GM21737 (cell line): Measurements from ENCODE around the gene ARHGAP26.
"Not testable (repeated sequence)": the region's sequence is repeated elsewhere in the genome, so short reads cannot be mapped to it uniquely, and the experiment has no call there.

Source experiments
- ATAC-seq: cut with Tn5 transposase; IDR thresholded peaks from one replicate; pipeline ENCODE4 v1.9.1; 2021; ENCODE audit warnings: mild to moderate bottlenecking, moderate library complexity; ENCODE audit not compliant: unreplicated experiment

ARHGAP26 gene

DNA sequence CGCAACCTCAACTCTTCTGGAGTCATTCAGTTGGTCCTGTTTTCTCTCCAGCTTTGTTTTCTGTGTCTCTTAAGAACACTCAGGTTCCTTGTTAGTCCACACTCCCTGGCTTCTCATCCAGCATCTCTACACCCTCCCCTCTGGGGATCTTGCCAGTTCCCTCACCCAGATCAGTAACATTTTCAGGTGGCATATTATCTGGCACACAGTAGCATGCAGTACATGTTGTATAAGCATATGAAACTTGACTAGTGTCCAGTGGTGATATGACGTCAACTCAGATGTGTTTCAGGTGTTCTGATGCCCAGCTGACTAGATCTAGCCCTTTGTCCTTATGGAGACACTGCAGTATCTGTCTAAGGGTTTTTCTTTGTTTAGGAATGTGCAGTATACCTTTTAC lies 184.3 kb downstream of the ARHGAP26 start:
- ATAC-seq, result no peak

DNA sequence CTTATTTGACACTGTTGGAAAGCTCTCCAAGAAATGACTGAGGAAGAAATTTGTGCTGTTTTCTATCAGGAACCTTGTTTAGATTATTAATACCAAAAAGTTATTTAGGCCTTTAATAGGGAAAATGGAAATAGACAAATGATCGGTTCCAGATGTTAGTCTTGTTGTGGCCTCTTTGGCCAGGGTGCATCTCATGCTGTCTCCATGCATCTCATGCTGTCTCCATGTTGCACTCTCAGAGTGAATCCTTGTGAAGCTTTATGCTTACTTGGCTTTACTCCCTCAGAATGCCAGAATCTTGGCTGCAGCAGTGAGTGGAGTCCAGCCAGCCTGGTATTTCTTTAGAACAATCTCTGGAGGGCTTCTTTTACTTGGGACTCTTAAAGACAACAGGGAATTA lies 185.5 kb downstream of the ARHGAP26 start:
- ATAC-seq, result no peak

DNA sequence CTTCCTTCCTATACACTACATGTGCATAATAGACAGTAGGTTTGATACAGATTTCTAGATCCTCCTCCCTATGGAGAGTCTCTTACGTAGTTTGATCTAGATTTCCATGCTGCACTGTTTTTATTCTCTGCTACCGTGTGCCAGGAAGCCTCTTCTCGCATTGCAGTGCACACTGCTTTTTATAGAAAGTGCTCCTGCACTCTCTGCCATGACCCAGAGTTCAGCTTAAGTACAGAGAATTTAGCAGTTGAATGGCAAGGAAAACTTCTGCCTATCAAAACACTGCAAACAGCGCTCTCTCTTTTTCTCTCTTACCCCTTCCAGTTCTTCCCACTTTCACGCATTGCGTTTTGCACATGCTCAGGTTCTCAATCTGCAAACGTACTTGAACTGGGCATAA lies 187.4 kb downstream of the ARHGAP26 start:
- no peak for ATAC-seq

DNA sequence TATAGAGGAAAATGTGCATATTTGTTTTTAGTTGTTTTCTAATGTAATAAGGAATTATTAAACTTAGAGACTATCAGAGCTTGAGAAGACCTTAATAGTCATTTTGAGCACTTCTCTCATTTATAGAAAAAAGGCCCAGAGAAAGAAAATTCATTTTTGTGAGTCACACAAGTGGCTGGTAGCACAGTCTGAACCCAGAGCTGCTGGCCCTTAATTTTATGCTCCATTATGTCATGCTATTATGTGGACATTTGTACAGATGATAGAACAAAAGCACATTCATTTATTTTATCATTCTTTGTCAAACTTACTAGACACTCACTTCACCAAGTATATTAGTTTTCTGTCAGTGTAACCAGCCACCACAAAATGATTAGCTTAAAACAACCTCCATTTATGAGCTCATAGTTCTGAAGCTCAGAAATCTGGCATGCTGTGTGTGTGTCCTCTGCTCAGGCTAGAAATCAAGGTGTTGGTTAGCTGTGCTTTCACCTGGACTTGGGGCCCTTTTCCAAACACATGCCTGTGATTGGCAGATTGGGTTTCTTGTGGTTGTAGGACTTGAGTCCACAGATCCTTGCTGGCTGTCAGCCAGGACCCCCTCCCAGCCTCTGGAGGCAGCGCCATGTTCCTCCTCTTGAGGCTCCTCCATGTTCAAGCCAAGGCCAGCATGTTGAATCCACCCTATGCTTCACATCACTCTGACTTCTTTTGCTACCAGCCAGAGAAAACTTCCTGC lies 188.9 kb downstream of the ARHGAP26 start:
- no peak for ATAC-seq

DNA sequence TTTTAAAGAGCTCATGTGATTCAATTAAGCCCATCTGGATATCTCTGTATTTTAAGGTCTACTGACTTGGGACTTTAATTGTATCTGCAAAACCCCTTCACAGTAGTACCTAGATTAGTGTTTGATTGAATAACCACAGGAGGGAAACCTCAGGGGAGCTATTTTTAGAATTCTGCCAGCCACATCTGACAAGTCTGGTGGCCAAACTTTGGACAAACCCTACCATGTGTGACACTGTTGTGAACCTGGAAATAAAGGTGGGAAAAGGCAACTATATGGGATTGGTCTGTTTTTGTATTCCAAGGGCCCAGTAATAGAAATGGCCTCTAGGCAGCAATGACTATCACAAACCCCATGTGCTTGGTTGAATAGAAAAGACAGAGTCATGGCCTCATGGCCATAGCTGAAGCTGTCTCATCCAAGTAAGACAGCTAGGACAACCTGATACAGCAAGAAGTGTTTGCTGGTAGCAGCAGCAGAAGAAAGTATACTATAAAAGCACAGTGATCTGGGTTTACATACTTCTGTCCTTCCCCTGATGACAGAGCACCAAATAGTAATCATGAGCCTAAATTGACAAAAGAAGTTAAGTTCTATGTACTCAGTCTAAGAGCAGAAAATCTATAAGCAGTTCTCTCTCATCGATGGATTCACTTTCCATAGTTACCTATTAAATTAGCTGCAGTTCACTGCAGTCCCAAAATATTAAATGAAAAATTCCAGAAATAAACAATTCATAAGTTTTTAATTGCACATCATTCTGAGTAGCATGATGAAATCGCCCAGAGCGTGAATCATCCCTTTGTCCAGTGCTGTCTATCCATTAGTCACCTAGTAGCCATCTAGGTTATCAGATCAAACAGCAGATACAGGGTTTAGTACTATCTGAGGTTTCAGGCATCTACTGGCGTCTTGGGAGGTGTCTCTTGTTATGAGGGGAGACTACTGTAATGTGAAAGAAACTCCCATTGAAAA lies 189.8 kb downstream of the ARHGAP26 start:
- ATAC-seq, result no peak

DNA sequence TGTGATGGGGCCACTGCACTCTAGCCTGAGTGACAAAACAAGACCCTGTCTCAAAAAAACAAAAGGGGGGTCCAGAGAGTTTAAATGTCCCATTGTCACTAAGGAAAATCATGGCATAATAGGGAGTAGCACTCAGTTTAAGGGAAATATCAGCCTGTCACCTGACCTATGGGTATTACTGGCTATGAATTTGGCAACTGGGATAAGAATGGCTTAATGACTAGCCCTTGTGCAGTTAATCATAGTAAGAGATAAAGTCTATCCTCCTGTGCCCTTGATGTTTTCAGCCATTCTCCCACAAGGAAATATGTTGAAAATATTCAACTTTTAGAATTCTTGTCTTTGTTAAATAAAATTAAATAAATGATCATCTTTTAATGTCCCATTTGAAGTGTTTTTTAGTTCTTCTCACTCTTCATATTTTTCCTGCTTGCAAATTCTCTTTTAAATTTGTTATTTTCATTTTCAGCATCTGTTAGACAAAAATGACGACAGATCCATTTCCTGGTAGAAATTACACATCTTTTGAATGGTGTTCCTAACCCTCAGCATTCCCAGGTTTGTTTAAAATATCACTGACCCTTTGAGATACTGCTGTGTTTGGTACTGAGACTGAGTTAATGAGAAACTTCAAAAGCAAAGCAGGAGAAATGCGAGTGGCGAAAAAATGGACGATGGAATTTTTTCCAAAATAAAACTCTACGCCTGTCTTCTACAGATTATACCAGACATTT lies 191.4 kb downstream of the ARHGAP26 start:
- ATAC-seq, result no peak

DNA sequence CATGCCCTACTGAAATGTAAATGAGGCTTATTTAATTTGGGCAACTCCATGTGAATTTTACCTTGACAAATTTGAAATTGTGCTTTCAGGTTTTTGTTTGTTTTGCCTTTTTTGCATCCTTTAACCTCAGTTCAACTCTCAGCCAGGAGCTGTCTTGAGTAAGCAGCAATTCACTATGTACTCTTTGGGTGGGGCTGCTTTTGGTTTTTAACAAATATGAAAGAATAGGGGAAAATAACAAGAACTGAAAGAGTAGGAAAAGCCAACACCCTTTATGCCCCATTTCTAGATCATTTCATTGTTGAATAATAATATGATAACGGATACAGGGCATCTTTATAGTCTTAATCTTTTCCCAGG lies 192.0 kb downstream of the ARHGAP26 start:
- ATAC-seq, result no peak

DNA sequence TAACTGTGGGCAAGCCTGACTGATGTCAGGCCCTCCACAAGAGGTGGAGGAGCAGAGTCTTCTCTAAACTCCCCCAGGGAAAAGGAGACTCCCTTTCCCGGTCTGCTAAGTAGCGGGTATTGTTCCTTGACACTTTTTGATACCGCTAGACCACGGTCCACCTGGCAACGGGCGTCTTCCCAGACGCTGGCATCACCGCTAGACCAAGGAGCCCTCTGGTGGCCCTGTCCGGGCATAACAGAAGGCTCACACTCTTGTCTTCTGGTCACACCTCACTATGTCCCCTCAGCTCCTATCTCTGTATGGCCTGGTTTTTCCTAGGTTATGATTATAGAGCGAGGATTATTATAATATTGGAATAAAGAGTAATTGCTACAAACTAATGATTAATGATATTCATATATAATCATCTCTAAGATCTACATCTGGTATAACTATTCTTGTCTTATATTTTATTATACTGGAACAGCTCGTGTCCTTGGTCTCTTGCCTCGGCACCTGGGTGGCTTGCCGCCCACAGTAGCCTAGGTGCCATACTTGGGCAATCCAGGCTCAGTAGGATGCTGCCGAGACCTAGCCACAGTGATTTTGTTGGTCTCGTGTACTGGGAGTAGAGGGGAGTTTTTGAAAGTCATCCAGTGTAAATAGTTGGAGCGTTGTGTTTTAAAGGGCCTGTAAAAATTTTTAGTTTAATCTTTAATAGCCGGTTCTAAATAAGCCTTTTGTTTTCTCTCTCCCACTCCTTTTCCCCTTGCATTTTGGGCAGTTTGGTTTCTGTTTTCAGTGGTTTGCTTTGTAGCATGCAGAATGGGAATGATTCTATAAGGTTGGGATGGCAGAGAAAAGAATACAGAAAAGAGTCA lies 195.3 kb downstream of the ARHGAP26 start:
- ATAC-seq, result not testable (repeated sequence)

DNA sequence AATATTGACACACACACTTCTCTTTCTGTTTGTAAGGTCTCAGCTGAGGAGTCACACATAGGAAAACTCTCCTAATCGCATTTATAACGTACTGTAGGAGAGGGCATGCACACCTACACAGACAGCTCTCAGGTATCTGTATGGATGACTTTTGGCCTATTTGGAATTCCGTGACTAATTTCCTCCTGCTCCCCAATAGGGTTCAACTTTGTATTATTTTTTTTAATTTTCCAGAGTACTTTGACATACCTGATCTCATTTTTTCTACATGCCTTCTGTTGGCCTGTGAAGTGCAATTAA lies 195.9 kb downstream of the ARHGAP26 start:
- ATAC-seq, result no peak

DNA sequence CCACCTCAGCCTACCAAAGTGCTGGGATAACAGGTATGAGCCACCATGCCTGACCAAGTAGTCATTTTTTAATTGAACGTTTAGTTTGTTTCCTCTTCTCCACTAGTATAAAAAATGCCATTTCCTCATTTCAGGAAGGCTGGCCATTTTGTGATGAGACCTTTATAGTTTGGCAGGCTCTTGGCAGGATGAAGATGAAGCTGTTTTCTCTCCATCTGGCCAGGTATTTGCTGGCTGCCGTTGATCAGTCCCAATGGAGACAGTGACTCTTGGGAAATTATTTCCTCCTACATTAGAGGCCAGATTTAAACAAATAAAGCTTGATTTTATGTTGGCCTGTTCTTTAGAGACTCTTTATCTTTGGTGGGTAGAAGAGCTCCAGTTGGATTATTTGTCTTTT lies 199.0 kb downstream of the ARHGAP26 start:
- no peak for ATAC-seq

DNA sequence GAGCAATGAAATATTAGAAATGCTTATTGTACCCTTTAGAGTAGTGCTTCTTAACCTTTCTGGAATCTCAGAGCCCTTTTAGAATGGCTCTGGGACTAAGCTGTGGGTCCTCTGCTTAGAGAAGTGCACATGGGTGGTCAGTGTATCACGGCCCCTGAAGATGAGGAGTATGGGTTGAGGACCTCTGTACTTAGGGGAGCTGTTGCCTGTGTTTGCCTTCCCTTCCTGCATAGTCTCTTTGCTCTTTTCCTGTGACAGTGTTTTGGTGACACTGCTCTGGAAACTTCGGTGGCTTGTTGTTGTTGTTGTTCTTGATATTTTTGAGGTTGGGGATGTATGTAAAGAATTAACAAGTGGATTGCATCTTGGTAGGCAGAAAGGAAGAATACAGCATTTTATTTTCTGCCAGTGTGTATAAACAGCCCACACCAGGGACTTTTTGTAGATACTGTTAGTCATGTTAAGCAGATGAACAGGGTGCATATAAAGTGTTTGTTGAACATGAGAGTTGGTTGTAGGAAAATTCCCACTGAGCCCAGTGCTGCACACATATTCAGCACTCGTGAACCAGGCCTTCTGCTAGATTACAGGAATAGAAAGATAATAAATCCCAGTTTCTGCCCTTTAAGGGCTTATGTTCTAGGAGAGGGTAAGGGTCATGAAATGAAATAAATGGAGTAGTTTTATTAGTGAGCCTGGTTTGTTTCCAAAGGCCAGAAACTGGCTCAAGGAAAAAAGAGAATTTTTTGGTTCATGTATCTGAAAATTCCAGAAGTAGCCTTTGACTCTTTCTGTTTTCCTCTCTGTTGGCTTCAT lies 199.7 kb downstream of the ARHGAP26 start:
- ATAC-seq, result no peak

DNA sequence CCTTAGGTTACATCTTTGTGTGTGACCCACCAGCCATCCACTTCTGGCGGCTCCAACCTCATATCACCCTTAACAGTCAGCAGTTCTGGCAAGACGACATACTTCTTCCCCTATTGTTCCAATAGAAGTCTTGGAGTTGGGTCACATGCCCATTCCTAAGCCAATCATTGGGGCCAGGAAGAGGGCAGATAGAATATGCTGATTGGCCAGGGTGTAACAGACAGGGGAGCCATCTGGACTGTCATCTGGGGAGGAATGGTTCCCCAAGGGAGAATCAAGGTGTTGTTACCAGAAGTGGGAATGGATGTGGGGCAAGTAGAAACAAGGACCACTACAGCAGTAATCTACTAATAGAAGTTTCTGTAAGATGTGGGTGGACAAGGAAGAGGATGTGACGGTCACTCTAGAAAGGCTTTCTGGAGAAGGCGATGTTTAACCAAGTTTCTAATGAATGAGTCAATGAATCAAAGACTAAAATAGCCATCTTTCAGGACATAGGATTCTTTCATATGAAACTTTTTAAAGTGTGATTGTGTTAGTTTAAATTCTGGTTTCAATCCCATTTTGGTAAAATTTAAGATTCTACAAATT lies 200.4 kb downstream of the ARHGAP26 start:
- ATAC-seq, result no peak

DNA sequence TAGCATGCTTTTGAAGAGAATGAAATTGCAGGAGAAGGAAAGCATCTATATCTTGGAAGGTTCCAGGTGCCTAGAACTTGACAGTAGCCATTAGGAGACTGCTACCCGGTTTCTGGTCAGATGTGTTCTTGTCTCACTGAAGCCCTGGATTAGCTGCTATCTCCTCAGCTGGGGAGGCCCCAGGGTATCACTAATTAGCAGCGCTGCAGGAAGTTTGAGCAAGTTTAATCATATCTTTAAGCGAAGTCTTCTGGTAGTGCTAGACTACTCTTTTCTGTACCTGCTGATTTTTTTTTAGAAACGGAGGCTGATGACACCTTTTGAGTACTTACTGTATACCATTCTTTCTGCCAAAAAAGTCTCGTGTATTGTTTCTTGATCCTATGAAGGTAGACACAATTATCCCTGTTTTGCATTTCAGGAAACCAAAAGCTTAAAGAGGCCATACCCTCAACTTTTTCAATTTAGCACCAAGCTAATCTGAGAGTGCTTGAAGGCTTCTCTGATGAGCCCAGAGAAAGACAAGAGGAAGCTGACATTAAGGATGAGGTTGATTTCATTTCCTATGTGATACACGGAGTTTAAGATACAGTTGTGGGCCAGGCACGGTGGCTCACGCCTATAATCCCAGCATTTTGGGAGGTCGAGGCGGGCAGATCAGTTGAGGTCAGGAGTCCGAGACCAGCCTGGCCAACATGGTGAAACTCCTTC lies 201.3 kb downstream of the ARHGAP26 start:
- ATAC-seq, result no peak

DNA sequence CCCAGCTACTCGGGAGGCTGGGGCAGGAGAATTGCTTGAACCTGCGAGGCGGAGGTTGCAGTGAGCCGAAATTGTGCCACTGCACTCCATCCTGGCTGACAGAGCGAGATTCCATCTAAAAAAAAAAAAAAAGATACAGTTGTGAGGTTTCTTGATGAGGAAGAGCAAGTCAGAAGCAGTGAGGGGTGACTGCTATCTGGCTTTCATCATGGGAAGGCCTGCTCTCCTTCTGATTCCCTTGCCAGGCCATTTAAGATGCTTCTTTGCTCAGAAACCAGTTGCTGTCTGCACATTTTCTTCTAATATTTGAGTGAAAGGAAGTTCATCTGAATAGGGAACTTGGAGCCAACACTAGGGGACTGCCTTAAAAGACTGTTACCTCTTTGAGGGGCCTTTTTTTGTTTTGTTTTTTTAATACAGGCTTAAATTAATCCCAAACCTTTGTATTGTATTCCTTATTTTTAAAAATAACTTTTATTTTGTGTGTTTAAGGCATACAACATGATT lies 201.9 kb downstream of the ARHGAP26 start:
- no peak for ATAC-seq

DNA sequence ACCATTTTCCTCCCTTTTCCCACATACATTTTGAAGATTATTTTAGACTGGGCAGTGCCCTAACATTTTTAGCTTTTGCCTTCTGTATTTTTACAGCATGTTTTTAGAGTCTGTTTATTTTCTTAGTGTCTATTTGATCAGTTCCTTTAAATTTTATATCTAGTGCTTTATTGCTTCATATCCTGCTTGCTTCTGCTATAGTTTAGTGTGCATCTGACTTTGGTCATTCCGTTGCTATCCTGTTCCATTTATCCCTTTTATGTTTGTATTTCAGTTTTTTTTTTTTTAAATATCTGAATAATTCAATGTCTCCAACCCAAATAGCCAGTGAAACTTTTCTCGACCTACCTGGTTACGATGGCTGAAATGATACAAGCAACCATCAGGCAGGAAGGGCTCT lies 203.8 kb downstream of the ARHGAP26 start:
- ATAC-seq, result no peak

DNA sequence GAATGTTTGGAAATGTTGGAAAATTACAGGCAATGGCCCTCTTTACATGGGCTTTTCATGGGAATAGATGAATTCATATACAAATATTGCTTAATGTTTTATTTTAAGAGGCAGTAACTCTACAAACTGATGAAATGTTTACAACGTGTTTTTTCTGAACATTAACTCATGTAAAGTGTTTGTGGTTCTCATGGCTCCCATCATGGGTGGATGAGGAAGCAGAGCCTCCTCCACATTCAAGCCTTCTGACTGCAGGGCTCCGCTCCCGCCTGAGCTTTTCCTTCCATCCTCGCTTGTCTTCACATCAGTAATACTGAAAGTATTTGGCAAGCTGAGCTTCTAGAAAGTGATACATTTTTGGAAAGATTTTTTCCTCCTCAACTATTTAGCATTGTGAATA lies 204.2 kb downstream of the ARHGAP26 start:
- no peak for ATAC-seq

DNA sequence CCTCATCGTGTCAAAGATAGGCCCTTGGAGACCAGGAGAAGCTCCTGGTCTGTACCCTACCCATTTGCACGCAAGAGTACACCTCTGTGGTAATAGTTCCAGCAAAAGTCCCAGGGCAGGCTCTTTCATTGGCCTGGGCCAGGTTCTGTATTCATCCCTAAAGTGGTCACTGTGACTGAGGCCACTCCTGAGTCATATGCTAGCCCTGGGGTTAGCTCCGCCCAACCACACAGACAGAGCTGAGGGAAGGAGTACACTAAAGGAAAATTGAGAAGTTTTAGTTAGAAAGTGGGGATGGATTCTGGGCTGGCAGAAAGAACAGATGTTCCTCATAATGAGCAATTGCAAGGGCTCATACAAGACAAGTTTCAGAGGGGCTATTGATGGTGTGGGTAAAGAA lies 206.7 kb downstream of the ARHGAP26 start:
- ATAC-seq, result no peak

DNA sequence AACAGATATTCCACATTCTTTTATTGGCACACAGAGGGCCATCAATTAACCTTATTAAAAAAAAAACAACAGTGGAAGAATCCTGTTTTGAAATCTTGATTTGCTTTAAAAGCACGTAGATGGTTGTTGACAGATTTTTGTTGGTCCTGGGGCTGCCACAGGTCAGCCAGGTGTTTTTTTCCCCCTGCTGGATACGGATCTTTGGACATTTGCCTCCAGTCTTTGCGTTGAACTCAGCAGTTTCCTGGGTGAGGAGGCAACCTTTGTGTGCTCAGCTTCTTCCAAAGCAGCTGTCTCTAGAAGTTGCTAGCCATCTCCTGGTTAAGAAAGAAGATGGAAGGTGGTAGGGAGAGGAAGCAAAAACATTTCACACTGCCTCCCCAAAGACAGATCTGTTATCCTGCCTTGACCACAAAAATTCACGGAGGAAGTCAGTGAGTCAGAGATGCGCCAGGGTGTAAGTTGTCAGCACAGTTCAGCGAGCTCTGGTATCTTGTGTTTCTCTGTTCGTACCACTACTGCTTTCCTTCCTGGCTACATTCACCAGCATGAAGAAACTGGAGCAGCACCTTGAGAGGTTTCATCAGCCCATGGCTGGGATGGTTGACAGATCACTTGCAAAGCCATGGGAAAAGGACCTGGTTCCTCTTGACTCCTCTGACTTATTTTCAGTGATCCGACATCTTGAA lies 207.3 kb downstream of the ARHGAP26 start:
- ATAC-seq, result peak; percentile 77
